WTC11 (cell line): ENCODE measurements around the gene ZEB1. TPM values are rescaled to one million over a fixed set of nuclear protein-coding genes. Genes with fewer than 3 reads are reported as not detected.

Experiments used
- ATAC-seq: fragments of 200-7000 bp; cut with Tn5 transposase; 2 replicates; pipeline ENCODE4 v1.10.0; 2021; ENCODE audit warnings: mild to moderate bottlenecking, moderate library complexity
- CTCF ChIA-PET: fragments of 300-600 bp; sonication (Branson Sonifier 250); formaldehyde crosslinking; loops from one replicate; lab custom pipeline; 2021; ENCODE audit warnings: antibody characterized with exemption; lab: Charles Lee
- POLR2A ChIA-PET: fragments of 350-600 bp; sonication (Branson Sonifier 250); formaldehyde crosslinking; loops from one replicate; lab custom pipeline; 2021; ENCODE audit warnings: antibody characterized with exemption; lab: Charles Lee
- DNase-seq: peaks from one replicate; pipeline ENCODE4 v3.0.0; 2021; ENCODE audit warnings: low spot score
- H3K27ac Mint-ChIP-seq: 2 replicates; pipeline ENCODE4 v1.8.0; 2021; ENCODE audit warnings: mixed read lengths
- H3K27me3 Mint-ChIP-seq: 2 replicates; pipeline ENCODE4 v1.8.0; 2021; ENCODE audit warnings: low read depth, mild to moderate bottlenecking, moderate library complexity, mixed read lengths
- H3K36me3 Mint-ChIP-seq: 2 replicates; pipeline ENCODE4 v1.8.0; 2021; ENCODE audit warnings: mixed read lengths
- H3K4me1 Mint-ChIP-seq: 2 replicates; pipeline ENCODE4 v1.8.0; 2022; ENCODE audit warnings: mixed read lengths
- H3K4me3 Mint-ChIP-seq: 2 replicates; pipeline ENCODE4 v1.8.0; 2021; ENCODE audit warnings: mild to moderate bottlenecking, moderate library complexity, mixed read lengths
- H3K9me3 Mint-ChIP-seq: 2 replicates; pipeline ENCODE4 v1.8.0; 2021; ENCODE audit warnings: mixed read lengths
- ATF1 ChIP-seq: sonication (generic); formaldehyde crosslinking; IDR thresholded peaks from 2 replicates; pipeline ENCODE4 v1.8.1; 2023; ENCODE audit warnings: mild to moderate bottlenecking, moderate library complexity, missing genetic modification reagents
- ATF2 ChIP-seq: sonication (generic); formaldehyde crosslinking; IDR thresholded peaks from 2 replicates; pipeline ENCODE4 v1.8.1; 2022; ENCODE audit warnings: low read depth, missing genetic modification reagents, borderline replicate concordance
- ATF3 ChIP-seq: sonication (generic); formaldehyde crosslinking; conservative IDR thresholded peaks from 2 replicates; pipeline ENCODE4 v1.8.1; 2022; ENCODE audit warnings: mild to moderate bottlenecking, missing genetic modification reagents
- E2F1 ChIP-seq: sonication (generic); formaldehyde crosslinking; IDR thresholded peaks from 2 replicates; pipeline ENCODE4 v1.8.0; 2022; ENCODE audit warnings: mild to moderate bottlenecking, missing genetic modification reagents
- FOXP4 ChIP-seq: sonication (generic); formaldehyde crosslinking; IDR thresholded peaks from 2 replicates; pipeline ENCODE4 v1.8.0; 2022; ENCODE audit warnings: mild to moderate bottlenecking, missing genetic modification reagents
- IRF1 ChIP-seq: sonication (generic); formaldehyde crosslinking; IDR thresholded peaks from 2 replicates; pipeline ENCODE4 v1.8.0; 2023; ENCODE audit warnings: missing genetic modification reagents
- MLX ChIP-seq: sonication (generic); formaldehyde crosslinking; IDR thresholded peaks from 2 replicates; pipeline ENCODE4 v1.8.1; 2023; ENCODE audit warnings: mild to moderate bottlenecking, missing genetic modification reagents, moderate library complexity
- NR3C1 ChIP-seq: sonication (generic); formaldehyde crosslinking; conservative IDR thresholded peaks from 2 replicates; pipeline ENCODE4 v1.8.1; 2023; ENCODE audit warnings: low read depth, mild to moderate bottlenecking, missing genetic modification reagents
- PREB ChIP-seq: sonication (generic); formaldehyde crosslinking; IDR thresholded peaks from 2 replicates; pipeline ENCODE4 v1.8.1; 2022; ENCODE audit warnings: mild to moderate bottlenecking, missing genetic modification reagents, moderate library complexity, borderline replicate concordance
- ZBTB43 ChIP-seq: sonication (generic); formaldehyde crosslinking; IDR thresholded peaks from 2 replicates; pipeline ENCODE4 v1.8.1; 2023; ENCODE audit warnings: mild to moderate bottlenecking, missing genetic modification reagents
- ZNF425 ChIP-seq: fragments of 250-450 bp; sonication (Bioruptor Pico); conservative IDR thresholded peaks from 2 replicates; pipeline ENCODE4 v1.9.0; 2021; ENCODE audit warnings: mild to moderate bottlenecking
- ZNF671 ChIP-seq: fragments of 250-450 bp; sonication (Bioruptor Pico); IDR thresholded peaks from 2 replicates; pipeline ENCODE4 v1.8.0; 2021; ENCODE audit warnings: mild to moderate bottlenecking
- total RNA-seq: library from RNA; stranded (reverse); gene quantifications from 3 replicates; pipeline ENCODE4 v1.2.3, GENCODE V29; 2021

Gene ZEB1
- total RNA-seq, 1 experiment from 2014 or later: 0.39 TPM

GRCh38 chr10:31294558-31294957, 24.5 kb upstream of the ZEB1 start (continued):
- TF ChIP-seq FOXP4 (CRISPR knock-in tag) (no peak), ZNF425 (CRISPR knock-in tag) (no peak), IRF1 (CRISPR knock-in tag) (no peak)

GRCh38 chr10:31296754-31297153, 22.3 kb upstream of the ZEB1 start:
- H3K27ac Mint-ChIP-seq: no peak overlapping the region
- H3K4me3 Mint-ChIP-seq: no peak overlapping the region
- ChIA-PET CTCF (no interaction called here), POLR2A (no interaction called here)
- no peaks in the 10 kb centered on the region for H3K27me3 Mint-ChIP-seq
- ATAC-seq (no peak), DNase-seq (no peak)
- H3K9me3 Mint-ChIP-seq: no peaks in the 10 kb centered on the region
- peaks cover 16% of the 10 kb centered on the region for H3K4me1 Mint-ChIP-seq
- H3K36me3 Mint-ChIP-seq: no peaks in the 10 kb centered on the region
- TF ChIP-seq ZNF425 (CRISPR knock-in tag) (no peak), PREB (CRISPR knock-in tag) (no peak), NR3C1 (CRISPR knock-in tag) (no peak), ZBTB43 (CRISPR knock-in tag) (no peak), ATF3 (no peak), MLX (CRISPR knock-in tag) (no peak), FOXP4 (CRISPR knock-in tag) (no peak), ATF1 (no peak), ZNF671 (CRISPR knock-in tag) (no peak), E2F1 (CRISPR knock-in tag) (no peak), ATF2 (CRISPR knock-in tag) (no peak), IRF1 (CRISPR knock-in tag) (no peak)
